Stimulated activated CD4-positive, alpha-beta T cell treated with anti-CD3 and anti-CD28 coated beads, Interleukin-4, amount 100 ng/mL, for 1 hour (primary cell): ENCODE data around the gene TNFRSF19.
"Not testable (repeated sequence)": the region's sequence is repeated elsewhere in the genome, so short reads cannot be mapped to it uniquely, and the experiment has no call there.

Source experiments
- DNase-seq: peaks from one replicate; pipeline ENCODE4 v3.0.0-alpha.2; 2020

The TNFRSF19 gene

GRCh38 chr13:23656637-23657371 lies 86.6 kb downstream of the TNFRSF19 start:
- no peak for DNase-seq

- DNase-seq = no peak
Observed at GRCh38 chr13:23658929-23659541, 88.8 kb downstream of the TNFRSF19 start.

DNA sequence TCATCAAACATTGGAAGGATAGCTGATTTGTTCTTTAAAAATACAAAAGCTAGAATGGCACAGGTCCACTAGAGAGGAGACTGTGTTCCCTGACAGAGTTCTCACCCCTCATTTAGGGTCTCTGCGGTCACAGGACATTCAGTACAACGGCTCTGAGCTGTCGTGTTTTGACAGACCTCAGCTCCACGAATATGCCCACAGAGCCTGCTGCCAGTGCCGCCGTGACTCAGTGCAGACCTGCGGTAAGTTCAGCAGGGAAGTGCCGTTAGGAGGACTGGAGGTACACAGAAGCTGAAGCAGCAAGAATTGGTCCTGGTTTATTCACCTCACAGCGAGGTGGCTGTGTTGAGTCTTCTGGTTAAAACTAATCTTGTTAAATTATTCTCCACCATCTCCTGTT lies 90.0 kb downstream of the TNFRSF19 start:
- no peak for DNase-seq

GRCh38 chr13:23666582-23666981 lies 96.4 kb downstream of the TNFRSF19 start:
- DNase-seq = no peak

GRCh38 chr13:23667750-23668149 lies 97.5 kb downstream of the TNFRSF19 start:
- DNase-seq = no peak

DNA sequence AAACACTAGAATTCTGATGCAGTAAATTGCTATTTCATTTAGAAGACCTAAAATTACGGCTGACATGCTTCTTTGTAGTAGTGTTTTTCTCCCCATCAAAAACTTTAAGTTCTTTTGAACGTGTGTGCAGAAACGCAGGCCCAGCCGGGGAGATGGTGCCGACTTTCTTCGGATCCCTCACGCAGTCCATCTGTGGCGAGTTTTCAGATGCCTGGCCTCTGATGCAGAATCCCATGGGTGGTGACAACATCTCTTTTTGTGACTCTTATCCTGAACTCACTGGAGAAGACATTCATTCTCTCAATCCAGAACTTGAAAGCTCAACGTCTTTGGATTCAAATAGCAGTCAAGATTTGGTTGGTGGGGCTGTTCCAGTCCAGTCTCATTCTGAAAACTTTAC lies 98.3 kb downstream of the TNFRSF19 start:
- DNase-seq = no peak

- no peak for DNase-seq
Observed at GRCh38 chr13:23670793-23671192, 100.6 kb downstream of the TNFRSF19 start.

DNA sequence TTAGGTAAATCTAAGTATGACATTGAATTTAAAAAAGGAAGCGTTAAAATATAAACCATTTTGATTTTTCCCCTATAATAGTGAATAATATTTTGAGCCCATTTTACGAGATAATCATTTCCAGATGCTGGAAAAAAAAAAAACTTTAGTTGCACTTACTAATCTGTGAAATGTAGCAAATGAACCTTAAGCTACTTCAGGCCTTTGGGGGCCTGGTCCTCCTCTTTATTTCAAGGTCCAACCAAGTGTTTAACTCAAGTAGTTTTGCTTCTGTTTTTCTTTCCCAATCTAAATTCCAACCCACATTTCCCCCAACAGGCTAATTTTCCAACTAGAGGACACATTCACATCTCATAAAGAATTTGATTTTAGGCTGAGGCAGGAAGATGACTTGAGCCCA lies 101.2 kb downstream of the TNFRSF19 start:
- DNase-seq = no peak

DNA sequence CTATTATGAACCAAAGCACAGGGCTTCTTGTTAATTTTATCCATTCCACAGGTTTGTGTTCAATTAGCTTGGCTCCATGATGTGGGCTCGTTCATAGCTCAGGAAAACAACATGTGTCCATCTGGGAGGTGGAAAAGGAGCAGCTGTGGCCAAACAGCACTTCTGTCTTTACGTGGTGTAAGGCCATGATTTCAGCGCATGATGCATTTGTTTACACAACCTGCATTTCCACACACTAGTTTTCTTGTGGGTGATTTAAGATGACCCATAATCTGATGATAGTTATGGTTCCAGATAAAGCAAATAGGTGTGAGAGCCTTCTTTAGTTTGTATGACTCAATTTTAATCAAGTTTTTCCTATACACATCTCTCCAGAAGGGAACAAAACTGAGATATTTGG lies 101.7 kb downstream of the TNFRSF19 start:
- no peak for DNase-seq

DNA sequence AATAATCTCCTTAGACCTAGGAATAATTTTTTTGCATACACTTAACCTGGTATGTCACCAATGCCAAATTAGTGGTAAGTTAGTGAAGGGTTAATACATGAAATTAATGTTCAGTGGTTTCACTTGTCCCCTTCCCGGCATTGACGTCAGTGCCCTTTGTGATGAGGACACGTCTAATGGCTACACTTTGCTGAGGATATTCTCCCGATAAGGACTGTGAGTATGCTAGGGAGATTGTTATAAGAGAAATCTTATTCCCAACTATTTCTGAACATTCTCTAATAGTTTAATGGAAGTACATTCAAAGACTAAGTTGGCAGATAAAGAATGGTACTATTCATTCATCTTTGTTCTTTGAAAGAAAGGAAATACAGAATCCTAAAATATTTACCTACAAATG lies 102.4 kb downstream of the TNFRSF19 start:
- DNase-seq = no peak

DNA sequence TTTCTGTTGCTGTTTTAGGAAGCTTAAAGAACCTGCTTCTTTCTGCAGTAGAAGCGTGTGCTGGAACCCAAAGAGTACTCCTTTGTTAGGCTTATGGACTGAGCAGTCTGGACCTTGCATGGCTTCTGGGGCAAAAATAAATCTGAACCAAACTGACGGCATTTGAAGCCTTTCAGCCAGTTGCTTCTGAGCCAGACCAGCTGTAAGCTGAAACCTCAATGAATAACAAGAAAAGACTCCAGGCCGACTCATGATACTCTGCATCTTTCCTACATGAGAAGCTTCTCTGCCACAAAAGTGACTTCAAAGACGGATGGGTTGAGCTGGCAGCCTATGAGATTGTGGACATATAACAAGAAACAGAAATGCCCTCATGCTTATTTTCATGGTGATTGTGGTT lies 103.1 kb downstream of the TNFRSF19 start:
- DNase-seq = no peak

GRCh38 chr13:23673867-23674605 lies 103.8 kb downstream of the TNFRSF19 start:
- no peak for DNase-seq

DNA sequence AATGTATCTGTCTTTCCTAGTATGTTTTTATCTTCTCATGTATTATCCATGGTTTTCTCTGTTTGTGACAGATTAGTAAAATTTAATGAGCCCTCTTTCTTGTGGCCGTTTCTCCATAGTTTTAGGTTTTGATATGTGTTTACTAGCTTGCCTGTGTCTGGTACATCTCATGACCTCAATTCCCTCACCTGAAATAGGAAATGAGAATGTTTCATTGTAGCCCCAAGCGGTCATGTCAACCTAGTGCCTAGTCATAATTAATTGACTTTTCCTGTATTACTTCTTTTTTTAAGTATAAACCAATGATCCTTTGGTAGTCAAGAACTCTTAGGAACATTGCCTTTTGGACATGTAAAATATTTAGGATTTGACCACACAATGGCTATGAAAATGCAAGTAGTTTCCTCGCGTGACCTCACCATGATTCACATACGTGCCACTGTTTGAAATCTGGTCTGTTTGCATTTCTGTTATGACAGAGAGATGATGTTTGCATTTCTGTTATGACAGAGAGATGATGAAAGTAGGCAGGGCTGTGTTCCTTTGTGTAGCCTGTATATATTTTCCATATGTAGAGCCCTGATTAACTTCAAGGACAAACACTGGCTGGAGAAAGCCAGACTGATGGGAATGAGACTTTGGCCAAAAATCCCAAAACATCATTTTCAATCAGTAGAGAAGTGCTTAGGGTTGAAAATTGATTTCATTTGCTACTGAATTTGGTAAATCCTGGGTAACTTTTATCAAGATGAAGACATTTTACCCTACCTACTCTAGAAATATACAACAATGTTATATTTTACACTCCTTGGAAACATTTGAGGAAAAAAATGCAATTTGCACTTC lies 104.8 kb downstream of the TNFRSF19 start:
- no peak for DNase-seq

DNA sequence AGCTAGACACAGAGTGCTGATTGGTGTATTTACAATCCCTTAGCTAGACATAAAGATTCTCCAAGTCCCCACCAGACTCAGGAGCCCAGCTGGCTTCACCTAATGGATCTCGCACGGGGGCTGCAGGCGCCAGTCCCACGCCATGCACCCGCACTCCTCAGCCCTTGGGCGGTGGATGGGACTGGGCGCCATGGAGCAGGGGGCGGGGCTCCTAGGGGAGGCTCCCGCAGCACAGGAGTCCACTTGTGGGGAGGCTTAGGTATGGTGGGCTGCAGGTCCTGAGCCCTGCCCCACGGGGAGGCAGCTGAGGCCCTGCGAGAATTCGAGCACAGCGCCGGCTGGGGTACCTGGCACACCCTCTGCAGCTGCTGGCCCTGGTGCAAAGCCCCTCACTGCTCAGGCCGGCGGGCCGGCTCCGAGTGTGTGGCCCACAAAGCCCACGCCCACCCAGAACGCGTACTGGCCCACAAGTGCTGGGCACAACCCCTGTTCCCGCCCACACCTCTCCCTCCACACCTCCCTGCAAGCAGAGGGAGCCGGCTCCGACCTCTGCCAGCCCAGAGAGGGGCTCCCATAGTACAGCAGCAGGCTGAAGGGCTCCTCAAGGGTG lies 107.6 kb downstream of the TNFRSF19 start:
- not testable (repeated sequence) for DNase-seq

DNA sequence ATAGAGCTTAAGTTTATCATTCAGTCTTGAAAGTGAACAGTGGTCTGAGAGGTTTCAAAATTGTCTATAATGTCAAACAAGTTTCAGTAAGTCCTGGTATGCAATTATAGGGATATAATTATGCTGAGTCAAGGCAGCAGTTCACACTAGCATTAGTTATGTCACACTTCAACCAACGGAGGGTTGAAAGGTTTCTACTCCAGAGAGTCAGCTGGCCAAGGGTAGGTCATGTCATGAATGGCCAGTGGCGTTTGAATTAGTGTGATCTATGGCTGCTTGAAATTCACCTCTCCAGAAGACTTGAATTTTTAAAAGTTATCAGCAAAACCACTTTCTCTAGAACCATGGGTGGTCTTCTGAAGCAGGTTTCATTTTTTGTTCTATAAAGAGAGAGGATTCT lies 108.6 kb downstream of the TNFRSF19 start:
- DNase-seq = no peak

GRCh38 chr13:23679220-23679619 lies 109.0 kb downstream of the TNFRSF19 start:
- DNase-seq = no peak

- DNase-seq = no peak
Observed at GRCh38 chr13:23680845-23681669, 110.8 kb downstream of the TNFRSF19 start.

- no peak for DNase-seq
Observed at GRCh38 chr13:23683084-23683483, 112.9 kb downstream of the TNFRSF19 start.

DNA sequence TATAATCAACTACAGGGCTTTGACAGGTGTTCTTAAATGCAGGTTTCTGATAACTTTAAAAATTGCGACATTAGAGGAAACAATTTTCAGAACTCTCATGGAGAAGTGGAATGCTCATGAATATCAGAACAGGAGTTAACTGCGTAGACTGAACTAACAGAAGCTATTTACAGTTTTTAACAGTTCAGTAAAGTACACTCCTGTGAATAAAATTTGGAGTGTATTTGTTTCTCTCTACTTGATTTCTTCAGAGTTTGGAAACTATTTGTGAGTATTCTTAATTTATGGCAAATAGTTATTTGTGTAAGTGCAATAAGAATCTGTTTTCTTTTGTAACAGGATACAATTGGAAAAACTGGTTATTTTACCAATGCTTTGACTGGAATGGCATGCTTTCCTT lies 114.4 kb downstream of the TNFRSF19 start:
- DNase-seq = no peak

DNA sequence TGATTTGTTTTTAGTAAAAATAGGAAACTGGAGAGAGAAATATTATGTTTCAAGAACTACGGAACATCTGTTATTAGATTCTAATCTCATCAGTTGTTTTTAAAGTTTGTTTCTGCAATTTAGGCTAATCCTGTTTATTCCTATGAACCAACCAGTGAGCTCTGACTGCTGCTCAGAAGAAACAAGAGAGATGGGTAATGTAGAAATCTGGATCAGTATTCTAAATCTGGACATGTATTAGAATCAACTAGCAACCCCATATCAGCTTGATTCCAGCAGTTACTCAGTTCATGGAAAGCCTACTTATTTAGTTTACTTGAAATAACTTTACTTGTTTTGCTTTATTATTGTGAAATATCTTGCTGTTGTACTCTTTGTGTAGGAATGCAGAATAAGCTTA lies 115.2 kb downstream of the TNFRSF19 start:
- no peak for DNase-seq

DNA sequence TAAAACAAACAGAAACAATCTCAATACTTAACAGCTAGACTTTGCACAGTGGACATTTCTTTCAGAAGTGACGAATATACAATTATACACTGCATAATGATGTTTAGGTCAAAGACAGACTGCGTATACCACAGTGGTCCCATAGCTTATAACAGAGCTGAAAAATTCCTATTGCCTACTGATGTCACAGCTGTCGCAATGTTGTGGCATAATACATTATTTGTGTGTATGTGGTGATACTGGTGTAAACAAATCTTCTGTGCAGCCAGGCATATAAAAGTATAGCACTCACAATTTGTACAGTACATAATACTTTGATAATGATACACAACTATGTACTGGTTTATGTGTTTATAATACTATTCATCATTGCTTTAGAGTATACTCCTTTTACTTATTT lies 116.7 kb downstream of the TNFRSF19 start:
- no peak for DNase-seq

GRCh38 chr13:23687614-23688013 lies 117.4 kb downstream of the TNFRSF19 start:
- no peak for DNase-seq
